ENCODE results near the gene ABTB2. TPM values are rescaled to one million over a fixed set of nuclear protein-coding genes. Genes with fewer than 3 reads are reported as not detected.

ABTB2 gene
- total RNA-seq, 1 experiment from 2014 or later = 5.5 TPM

GRCh38 chr11:34160791-34161190, 197.0 kb downstream of the ABTB2 start:
- no peak overlapping the region for H3K4ac ChIP-seq (ENCODE audit: low read depth, low read length)
- H2BK12ac ChIP-seq (ENCODE audit: insufficient read length, low read depth, low read length) = no peak overlapping the region
- H3K18ac ChIP-seq (ENCODE audit: insufficient read length, low read depth, low read length) = no peak overlapping the region
- no peak overlapping the region for H3K27ac Mint-ChIP-seq
- no peak overlapping the region for H3K4me2 ChIP-seq (ENCODE audit: insufficient read depth, insufficient read length, low read length)
- H3K79me2 ChIP-seq (ENCODE audit: insufficient read depth, low read length) = no peaks in the 10 kb centered on the region
- no peaks in the 10 kb centered on the region for H4K20me1 ChIP-seq (ENCODE audit: control insufficient read depth, insufficient read depth, insufficient read length)
- no peak overlapping the region for H2AK5ac ChIP-seq (ENCODE audit: insufficient read length, low read length)
- H3K27me3 ChIP-seq (ENCODE audit: insufficient read depth, low read length) = no peaks in the 10 kb centered on the region
- 0 out of 7 replicates have a peak, but pooled peaks cover 0 to 5% (median 0%) of the 10 kb centered on the region in 3 experiments for H3K36me3 Mint-ChIP-seq (ENCODE audit: insufficient read depth in 1 of 3, low read depth in 3 of 3)
- no peak overlapping the region for H2BK15ac ChIP-seq (ENCODE audit: low read depth, low read length)
- no peak overlapping the region for H3K9ac ChIP-seq (ENCODE audit: extremely low read depth, insufficient read length, low read length)
- no peak overlapping the region for H4K5ac ChIP-seq (ENCODE audit: insufficient read length, low read depth, low read length)
- TF ChIP-seq CTCF (conservative IDR thresholded peaks at IDR 0.05) = no peak
- H2BK120ac ChIP-seq (ENCODE audit: low read depth, low read length, poor library complexity, severe bottlenecking) = no peak overlapping the region
- no peak for DNase-seq
- no peaks in the 10 kb centered on the region for H3K4me1 Mint-ChIP-seq
- no peak overlapping the region for H4K8ac ChIP-seq (replicated peaks; ENCODE audit: insufficient read length, low read depth, low read length)
- no peak overlapping the region for H3K23ac ChIP-seq (ENCODE audit: insufficient read length, low read depth, low read length)
- no peak overlapping the region for H3K4me3 Mint-ChIP-seq
- no peak overlapping the region for H2AFZ ChIP-seq (ENCODE audit: low read length)
- WGBS (ENCODE audit: extremely low coverage, insufficient read length, low lambda C conversion rate) = no CpG with 5 or more reads among the region's 18 CpGs
- H3K23me2 ChIP-seq (ENCODE audit: insufficient read length, low read depth, low read length, poor library complexity, severe bottlenecking) = no peaks in the 10 kb centered on the region
- H3K4me1 ChIP-seq (ENCODE audit: insufficient read depth, low read length) = no peaks in the 10 kb centered on the region
- no peak overlapping the region for H2BK20ac ChIP-seq (ENCODE audit: low read depth, low read length, poor library complexity, severe bottlenecking)
- no peaks in the 10 kb centered on the region for H3K27me3 Mint-ChIP-seq (ENCODE audit: low read depth)
- no peaks in the 10 kb centered on the region for H3K9me3 ChIP-seq (ENCODE audit: control insufficient read depth, low read depth, low read length)
- no peak overlapping the region for H3K27ac ChIP-seq (ENCODE audit: insufficient read length, low read depth, low read length)
- no peak overlapping the region for H3K14ac ChIP-seq (ENCODE audit: insufficient read depth, low read length)
- no peaks in the 10 kb centered on the region for H3K79me1 ChIP-seq (ENCODE audit: insufficient read depth, low read depth, low read length, poor library complexity, severe bottlenecking)
- H3T11ph ChIP-seq (ENCODE audit: low read length) = no peak overlapping the region
- no peaks in the 10 kb centered on the region for H3K9me3 Mint-ChIP-seq
- no peak overlapping the region for H3K56ac ChIP-seq (ENCODE audit: insufficient read length, low read depth, low read length)
- H4K91ac ChIP-seq (ENCODE audit: insufficient read length, low read depth, low read length) = no peak overlapping the region
- no peak overlapping the region for H2BK5ac ChIP-seq (ENCODE audit: insufficient read length, low read length)
